ENCODE data around the gene GSTA2.
"Not testable (repeated sequence)": the region's sequence is repeated elsewhere in the genome, so short reads cannot be mapped to it uniquely, and the experiment has no call there.

The GSTA2 gene

GRCh38 chr6:52763322-52763916 lies at the start of gene GSTA2:
TSS of gene GSTA2 (minus strand) at chr6:52763475. CDS start at chr6:52757947, 5,528 bp downstream.
- not testable (repeated sequence) for H3K4me1 ChIP-seq (ENCODE audit: control insufficient read depth, insufficient read depth, low read length); H3K9ac ChIP-seq (ENCODE audit: low read length); H3K27me3 ChIP-seq (ENCODE audit: control insufficient read depth, insufficient read depth, low read length); H3K4me3 ChIP-seq (ENCODE audit: low read length); H3K9me3 ChIP-seq (ENCODE audit: control insufficient read depth, low read length); H3K36me3 ChIP-seq (ENCODE audit: control insufficient read depth, insufficient read depth, low read length)

DNA sequence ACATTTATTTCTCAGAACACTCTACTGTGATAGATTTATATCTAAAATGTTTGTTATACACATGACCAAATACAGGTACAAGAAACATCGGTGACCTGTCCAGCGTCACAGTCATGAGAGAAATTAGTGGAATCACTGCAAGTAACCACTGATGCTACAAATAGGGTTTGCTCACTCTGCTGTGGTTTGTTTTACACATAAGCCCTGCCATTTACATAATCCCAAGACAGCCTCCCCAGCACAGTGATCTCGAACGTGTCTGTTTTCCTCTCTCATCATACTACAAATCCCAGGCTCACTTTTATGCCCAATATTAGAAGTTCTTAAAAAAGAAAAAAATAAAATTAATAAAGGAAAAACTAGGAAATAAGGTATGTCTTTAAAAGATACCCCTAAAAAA lies 46.5 kb upstream of the GSTA2 start:
- not testable (repeated sequence) for H3K4me1 ChIP-seq (ENCODE audit: control insufficient read depth, insufficient read depth, low read length); H3K9ac ChIP-seq (ENCODE audit: low read length); H3K36me3 ChIP-seq (ENCODE audit: control insufficient read depth, insufficient read depth, low read length); H3K27me3 ChIP-seq (ENCODE audit: control insufficient read depth, insufficient read depth, low read length); H3K9me3 ChIP-seq (ENCODE audit: control insufficient read depth, low read length); H3K4me3 ChIP-seq (ENCODE audit: low read length)

- Histone ChIP-seq H3K9ac (ENCODE audit: low read length) (no peak overlapping the region), H3K4me3 (ENCODE audit: low read length) (no peak overlapping the region), H3K9me3 (ENCODE audit: control insufficient read depth, low read length) (no peaks in the 10 kb centered on the region), H3K27me3 (ENCODE audit: control insufficient read depth, insufficient read depth, low read length) (no peaks in the 10 kb centered on the region), H3K36me3 (ENCODE audit: control insufficient read depth, insufficient read depth, low read length) (no peaks in the 10 kb centered on the region), H3K4me1 (ENCODE audit: control insufficient read depth, insufficient read depth, low read length) (no peaks in the 10 kb centered on the region)
Measured at GRCh38 chr6:52808660-52809059, 45.4 kb upstream of the GSTA2 start.

GRCh38 chr6:52803668-52804255 lies 40.5 kb upstream of the GSTA2 start, which contains the start of gene GSTA1:
TSS of gene GSTA1 (minus strand) at chr6:52803816. CDS start at chr6:52799267, 4,549 bp downstream.
- H3K9me3 ChIP-seq (ENCODE audit: control insufficient read depth, low read length); H3K9ac ChIP-seq (ENCODE audit: low read length); H3K36me3 ChIP-seq (ENCODE audit: control insufficient read depth, insufficient read depth, low read length); H3K27me3 ChIP-seq (ENCODE audit: control insufficient read depth, insufficient read depth, low read length); H3K4me1 ChIP-seq (ENCODE audit: control insufficient read depth, insufficient read depth, low read length); H3K4me3 ChIP-seq (ENCODE audit: low read length): not testable (repeated sequence)

- H3K36me3 ChIP-seq (ENCODE audit: control insufficient read depth, insufficient read depth, low read length), result no peaks in the 10 kb centered on the region
- peaks cover 8% of the 10 kb centered on the region for H3K4me1 ChIP-seq (ENCODE audit: control insufficient read depth, insufficient read depth, low read length)
- no peaks in the 10 kb centered on the region for H3K9me3 ChIP-seq (ENCODE audit: control insufficient read depth, low read length)
- no peak overlapping the region for H3K4me3 ChIP-seq (ENCODE audit: low read length)
- no peak overlapping the region for H3K9ac ChIP-seq (ENCODE audit: low read length)
- H3K27me3 ChIP-seq (ENCODE audit: control insufficient read depth, insufficient read depth, low read length), result no peaks in the 10 kb centered on the region
Measured at GRCh38 chr6:52802806-52803205, 39.5 kb upstream of the GSTA2 start.

GRCh38 chr6:52801188-52801841 lies 38.0 kb upstream of the GSTA2 start:
- Histone ChIP-seq H3K36me3 (ENCODE audit: control insufficient read depth, insufficient read depth, low read length) (no peaks in the 10 kb centered on the region), H3K27me3 (ENCODE audit: control insufficient read depth, insufficient read depth, low read length) (no peaks in the 10 kb centered on the region), H3K4me1 (ENCODE audit: control insufficient read depth, insufficient read depth, low read length) (peaks cover 8% of the 10 kb centered on the region), H3K9ac (ENCODE audit: low read length) (no peak overlapping the region), H3K9me3 (ENCODE audit: control insufficient read depth, low read length) (no peaks in the 10 kb centered on the region), H3K4me3 (ENCODE audit: low read length) (no peak overlapping the region)

- not testable (repeated sequence) for H3K9ac ChIP-seq (ENCODE audit: low read length); H3K36me3 ChIP-seq (ENCODE audit: control insufficient read depth, insufficient read depth, low read length); H3K9me3 ChIP-seq (ENCODE audit: control insufficient read depth, low read length); H3K4me3 ChIP-seq (ENCODE audit: low read length); H3K4me1 ChIP-seq (ENCODE audit: control insufficient read depth, insufficient read depth, low read length); H3K27me3 ChIP-seq (ENCODE audit: control insufficient read depth, insufficient read depth, low read length)
Measured at GRCh38 chr6:52799272-52799671, 36.0 kb upstream of the GSTA2 start.

DNA sequence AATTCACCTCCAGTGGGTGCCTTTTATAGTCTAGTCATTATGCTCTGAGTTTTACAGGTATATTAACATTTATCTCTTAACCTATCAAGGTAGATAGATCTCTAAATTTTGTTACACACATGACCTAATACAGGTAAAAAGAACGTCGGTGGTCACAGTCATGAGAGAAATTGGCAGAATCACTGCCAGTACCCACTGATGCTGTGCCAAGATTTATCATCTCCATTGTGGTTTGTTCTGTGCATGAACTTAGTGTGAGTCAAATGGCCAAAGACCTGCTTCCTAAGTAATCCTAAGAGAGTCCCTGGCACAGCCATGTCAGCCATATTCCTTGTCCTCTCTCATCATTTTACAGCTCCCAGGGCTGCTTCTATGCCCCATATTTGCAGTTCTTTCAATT lies 31.1 kb upstream of the GSTA2 start:
- not testable (repeated sequence) for H3K4me1 ChIP-seq (ENCODE audit: control insufficient read depth, insufficient read depth, low read length); H3K27me3 ChIP-seq (ENCODE audit: control insufficient read depth, insufficient read depth, low read length); H3K4me3 ChIP-seq (ENCODE audit: low read length); H3K9me3 ChIP-seq (ENCODE audit: control insufficient read depth, low read length); H3K36me3 ChIP-seq (ENCODE audit: control insufficient read depth, insufficient read depth, low read length); H3K9ac ChIP-seq (ENCODE audit: low read length)

DNA sequence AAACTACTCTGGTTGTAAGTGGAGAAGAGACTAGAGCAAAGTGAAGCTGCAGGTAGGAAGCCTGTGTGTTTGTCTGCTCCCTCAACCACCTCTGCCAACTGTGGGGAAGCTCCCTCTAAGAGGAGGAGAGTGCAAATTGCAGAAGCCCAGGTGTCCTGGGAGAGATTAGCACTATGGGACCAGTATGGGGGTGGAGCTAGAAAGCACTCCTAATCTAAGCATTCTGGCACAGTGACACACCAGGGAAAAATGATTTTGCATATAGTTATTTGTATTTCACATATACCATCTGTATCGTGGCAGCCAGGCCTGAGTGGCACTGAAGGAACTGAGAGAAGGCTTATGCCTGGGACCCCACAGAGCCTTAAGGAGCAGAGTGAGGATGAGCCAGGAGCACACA lies 27.6 kb upstream of the GSTA2 start:
- H3K4me1 ChIP-seq (ENCODE audit: control insufficient read depth, insufficient read depth, low read length), result peaks cover 21% of the 10 kb centered on the region
- no peak overlapping the region for H3K4me3 ChIP-seq (ENCODE audit: low read length)
- no peaks in the 10 kb centered on the region for H3K27me3 ChIP-seq (ENCODE audit: control insufficient read depth, insufficient read depth, low read length)
- no peaks in the 10 kb centered on the region for H3K9me3 ChIP-seq (ENCODE audit: control insufficient read depth, low read length)
- no peaks in the 10 kb centered on the region for H3K36me3 ChIP-seq (ENCODE audit: control insufficient read depth, insufficient read depth, low read length)
- H3K9ac ChIP-seq (ENCODE audit: low read length), result no peak overlapping the region

DNA sequence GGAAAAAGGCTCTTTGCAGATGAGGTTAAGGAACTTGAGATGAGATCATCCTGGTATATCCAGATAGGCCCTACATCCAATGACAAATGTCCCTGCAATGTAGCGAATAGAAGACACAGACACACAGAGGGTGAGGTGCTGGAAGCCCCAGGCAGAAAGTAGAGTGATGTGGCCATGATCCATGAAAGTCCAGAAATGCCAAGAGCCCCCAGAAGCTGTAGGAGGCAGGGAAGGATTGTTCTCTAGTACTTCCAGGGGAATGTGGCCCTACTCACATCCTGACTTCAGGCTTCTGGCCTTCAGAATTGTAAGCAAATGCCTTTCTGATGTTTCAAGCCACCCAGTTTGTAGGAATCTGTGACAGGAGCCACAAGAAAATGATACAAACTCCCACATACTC lies 26.4 kb upstream of the GSTA2 start:
- peaks cover 25% of the 10 kb centered on the region for H3K4me1 ChIP-seq (ENCODE audit: control insufficient read depth, insufficient read depth, low read length)
- H3K4me3 ChIP-seq (ENCODE audit: low read length); H3K27me3 ChIP-seq (ENCODE audit: control insufficient read depth, insufficient read depth, low read length); H3K9ac ChIP-seq (ENCODE audit: low read length); H3K36me3 ChIP-seq (ENCODE audit: control insufficient read depth, insufficient read depth, low read length); H3K9me3 ChIP-seq (ENCODE audit: control insufficient read depth, low read length): not testable (repeated sequence)

- Histone ChIP-seq H3K9me3 (ENCODE audit: control insufficient read depth, low read length) (no peaks in the 10 kb centered on the region), H3K4me3 (ENCODE audit: low read length) (no peak overlapping the region), H3K36me3 (ENCODE audit: control insufficient read depth, insufficient read depth, low read length) (no peaks in the 10 kb centered on the region), H3K4me1 (ENCODE audit: control insufficient read depth, insufficient read depth, low read length) (peaks cover 25% of the 10 kb centered on the region), H3K9ac (ENCODE audit: low read length) (no peak overlapping the region), H3K27me3 (ENCODE audit: control insufficient read depth, insufficient read depth, low read length) (no peaks in the 10 kb centered on the region)
Measured at GRCh38 chr6:52788478-52788877, 25.2 kb upstream of the GSTA2 start.

- H3K36me3 ChIP-seq (ENCODE audit: control insufficient read depth, insufficient read depth, low read length), result no peaks in the 10 kb centered on the region
- H3K27me3 ChIP-seq (ENCODE audit: control insufficient read depth, insufficient read depth, low read length), result no peaks in the 10 kb centered on the region
- H3K4me3 ChIP-seq (ENCODE audit: low read length), result no peak overlapping the region
- H3K4me1 ChIP-seq (ENCODE audit: control insufficient read depth, insufficient read depth, low read length), result peaks cover 30% of the 10 kb centered on the region
- no peak overlapping the region for H3K9ac ChIP-seq (ENCODE audit: low read length)
- H3K9me3 ChIP-seq (ENCODE audit: control insufficient read depth, low read length), result no peaks in the 10 kb centered on the region
Measured at GRCh38 chr6:52787917-52788316, 24.6 kb upstream of the GSTA2 start.
